ENCODE measurements around the gene ADAMTSL1. TPM values are rescaled to one million over a fixed set of nuclear protein-coding genes. Genes with fewer than 3 reads are reported as not detected.

Gene ADAMTSL1
- total and polyA plus RNA-seq, 2 donors (not counting 3 experiments of a cell fraction or from before 2014, with no cell fraction given): 15.0 to 18.4 TPM

DNA sequence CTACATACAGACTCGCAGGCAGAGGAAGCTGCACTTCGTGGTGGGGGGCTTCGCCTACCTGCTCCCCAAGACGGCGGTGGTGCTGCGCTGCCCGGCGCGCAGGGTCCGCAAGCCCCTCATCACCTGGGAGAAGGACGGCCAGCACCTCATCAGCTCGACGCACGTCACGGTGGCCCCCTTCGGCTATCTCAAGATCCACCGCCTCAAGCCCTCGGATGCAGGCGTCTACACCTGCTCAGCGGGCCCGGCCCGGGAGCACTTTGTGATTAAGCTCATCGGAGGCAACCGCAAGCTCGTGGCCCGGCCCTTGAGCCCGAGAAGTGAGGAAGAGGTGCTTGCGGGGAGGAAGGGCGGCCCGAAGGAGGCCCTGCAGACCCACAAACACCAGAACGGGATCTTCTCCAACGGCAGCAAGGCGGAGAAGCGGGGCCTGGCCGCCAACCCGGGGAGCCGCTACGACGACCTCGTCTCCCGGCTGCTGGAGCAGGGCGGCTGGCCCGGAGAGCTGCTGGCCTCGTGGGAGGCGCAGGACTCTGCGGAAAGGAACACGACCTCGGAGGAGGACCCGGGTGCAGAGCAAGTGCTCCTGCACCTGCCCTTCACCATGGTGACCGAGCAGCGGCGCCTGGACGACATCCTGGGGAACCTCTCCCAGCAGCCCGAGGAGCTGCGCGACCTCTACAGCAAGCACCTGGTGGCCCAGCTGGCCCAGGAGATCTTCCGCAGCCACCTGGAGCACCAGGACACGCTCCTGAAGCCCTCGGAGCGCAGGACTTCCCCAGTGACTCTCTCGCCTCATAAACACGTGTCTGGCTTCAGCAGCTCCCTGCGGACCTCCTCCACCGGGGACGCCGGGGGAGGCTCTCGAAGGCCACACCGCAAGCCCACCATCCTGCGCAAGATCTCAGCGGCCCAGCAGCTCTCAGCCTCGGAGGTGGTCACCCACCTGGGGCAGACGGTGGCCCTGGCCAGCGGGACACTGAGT is 303.2 kb downstream of the ADAMTSL1 start:
- Histone ChIP-seq H2AFZ (ENCODE audit: low read depth, low read length) (no peak overlapping the region), H3K27ac (ENCODE audit: insufficient read depth, low read depth, low read length) (no peak overlapping the region), H4K20me1 (replicated peaks; ENCODE audit: control insufficient read depth, extremely low read depth, insufficient read depth, low read length) (no peaks in the 10 kb centered on the region), H3K4me3 (replicated peaks in 1 of 3; ENCODE audit: insufficient read depth in 1 of 3, low read depth in 1 of 3, low read length in 3 of 3) (no peak overlapping the region), H3K27me3 (ENCODE audit: control insufficient read depth in 2 of 2, insufficient read depth in 2 of 2, low read length in 2 of 2) (no peaks in the 10 kb centered on the region), H3K9me3 (replicated peaks; ENCODE audit: control insufficient read depth, insufficient read depth, low read length) (no peaks in the 10 kb centered on the region), H3K9ac (replicated peaks; ENCODE audit: extremely low read depth, insufficient read depth, low read length) (no peak overlapping the region), H3K4me2 (ENCODE audit: insufficient read depth, low read length) (no peak overlapping the region), H3K9me1 (replicated peaks; ENCODE audit: control insufficient read depth, extremely low read depth, insufficient read depth, low read length) (no peaks in the 10 kb centered on the region), H3K79me2 (ENCODE audit: control insufficient read depth, insufficient read depth, low read length) (no peaks in the 10 kb centered on the region), H3K36me3 (ENCODE audit: control insufficient read depth in 2 of 2, extremely low read depth in 1 of 2, insufficient read depth in 2 of 2, low read length in 2 of 2) (no peaks in the 10 kb centered on the region), H3K4me1 (ENCODE audit: control insufficient read depth, extremely low read depth, insufficient read depth, low read length) (peaks cover 19% of the 10 kb centered on the region)
- dilution Hi-C loops (cut with MboI; ENCODE audit: extremely low pct_ligation_motif_present, low sequenced_read_pairs) (no loop called here), intact Hi-C loops (cut with micrococcal nuclease) (no loop called here)
- CTCF ChIA-PET: interaction anchor here (1.1 to 3.0 kb wide), 3 partner anchors 14 to 29 kb away, joined by 3 to 10 read pairs (median 3); no protein-coding TSS in a partner anchor
- TF ChIP-seq POLR2AphosphoS5 (IDR thresholded peaks at IDR 0.05; ENCODE audit: insufficient read depth, low read depth, low read length): no peak
- TF ChIP-seq, protein P1, sequence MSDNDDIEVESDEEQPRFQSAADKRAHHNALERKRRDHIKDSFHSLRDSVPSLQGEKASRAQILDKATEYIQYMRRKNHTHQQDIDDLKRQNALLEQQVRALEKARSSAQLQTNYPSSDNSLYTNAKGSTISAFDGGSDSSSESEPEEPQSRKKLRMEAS (IDR thresholded peaks at IDR 0.05; ENCODE audit: insufficient read depth, insufficient read length): no peak
- FAIRE-seq (no peak), DNase-seq (ENCODE audit: low read depth, low spot score) (no peak)
- POLR2A ChIA-PET: interaction anchor here (0.6 kb wide), 2 partner anchors 90 to 600 kb away, joined by 3 to 4 read pairs; no protein-coding TSS in a partner anchor
- no TSS peak for BruUV-seq (replicated peaks)

DNA sequence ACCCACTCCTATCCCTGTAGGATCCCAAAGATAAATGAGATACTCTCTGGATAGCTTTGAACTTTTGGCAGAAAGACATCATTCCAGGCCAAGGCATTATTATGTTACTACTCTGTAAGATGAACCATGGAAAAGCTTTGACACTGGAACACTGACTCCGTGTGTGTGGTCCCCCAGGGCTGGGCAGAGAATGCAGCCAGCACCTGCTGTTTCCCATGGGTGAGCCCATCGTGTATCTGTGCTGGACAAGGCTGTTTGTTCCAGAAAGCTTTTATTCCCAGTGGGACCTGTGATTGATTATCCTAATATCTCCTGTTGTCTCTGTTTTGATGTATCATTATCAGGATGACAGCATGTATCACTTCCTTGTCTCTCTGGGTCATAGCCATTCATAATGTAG is 304.2 kb downstream of the ADAMTSL1 start:
- no peak overlapping the region for H3K9ac ChIP-seq (replicated peaks; ENCODE audit: extremely low read depth, insufficient read depth, low read length)
- no peaks in the 10 kb centered on the region for H4K20me1 ChIP-seq (replicated peaks; ENCODE audit: control insufficient read depth, extremely low read depth, insufficient read depth, low read length)
- BruUV-seq (replicated peaks): no TSS peak
- no peak for DNase-seq (ENCODE audit: low read depth, low spot score)
- H3K4me1 ChIP-seq (ENCODE audit: control insufficient read depth, extremely low read depth, insufficient read depth, low read length): peaks cover 22% of the 10 kb centered on the region
- no peaks in the 10 kb centered on the region for H3K9me1 ChIP-seq (replicated peaks; ENCODE audit: control insufficient read depth, extremely low read depth, insufficient read depth, low read length)
- H3K4me3 ChIP-seq (replicated peaks in 1 of 3; ENCODE audit: insufficient read depth in 1 of 3, low read depth in 1 of 3, low read length in 3 of 3): no peak overlapping the region
- H3K27me3 ChIP-seq (ENCODE audit: control insufficient read depth in 2 of 2, insufficient read depth in 2 of 2, low read length in 2 of 2): no peaks in the 10 kb centered on the region
- dilution Hi-C loops (cut with MboI; ENCODE audit: extremely low pct_ligation_motif_present, low sequenced_read_pairs) (no loop called here), intact Hi-C loops (cut with micrococcal nuclease) (no loop called here)
- no peak overlapping the region for H3K27ac ChIP-seq (ENCODE audit: insufficient read depth, low read depth, low read length)
- H2AFZ ChIP-seq (ENCODE audit: low read depth, low read length): no peak overlapping the region
- FAIRE-seq: no peak
- ChIA-PET CTCF (interaction anchor here (0.9 to 3.0 kb wide), 6 partner anchors 10 to 335 kb away, joined by 3 to 10 read pairs (median 3); no protein-coding TSS in a partner anchor), POLR2A (no interaction called here)
- no peak overlapping the region for H3K4me2 ChIP-seq (ENCODE audit: insufficient read depth, low read length)
- no peaks in the 10 kb centered on the region for H3K9me3 ChIP-seq (replicated peaks; ENCODE audit: control insufficient read depth, insufficient read depth, low read length)
- TF ChIP-seq FOS (IDR thresholded peaks at IDR 0.05; ENCODE audit: borderline replicate concordance, insufficient read depth, low read length): no peak
- no peak for TF ChIP-seq GATA2 (IDR thresholded peaks at IDR 0.05; ENCODE audit: insufficient read depth, insufficient read length, low read depth, low read length)
- no peak for TF ChIP-seq JUN (IDR thresholded peaks at IDR 0.05; ENCODE audit: borderline replicate concordance, insufficient read depth, insufficient read length, low read depth)
- no peak for TF ChIP-seq EZH2 (IDR thresholded peaks at IDR 0.05; ENCODE audit: borderline replicate concordance, low read depth, low read length, severe bottlenecking)
- no peak for TF ChIP-seq POLR2A (IDR thresholded peaks at IDR 0.05; ENCODE audit: low read depth, low read length)
- no peak for TF ChIP-seq MYC (IDR thresholded peaks at IDR 0.05; ENCODE audit: low read depth, low read length)
- TF ChIP-seq, protein P2, sequence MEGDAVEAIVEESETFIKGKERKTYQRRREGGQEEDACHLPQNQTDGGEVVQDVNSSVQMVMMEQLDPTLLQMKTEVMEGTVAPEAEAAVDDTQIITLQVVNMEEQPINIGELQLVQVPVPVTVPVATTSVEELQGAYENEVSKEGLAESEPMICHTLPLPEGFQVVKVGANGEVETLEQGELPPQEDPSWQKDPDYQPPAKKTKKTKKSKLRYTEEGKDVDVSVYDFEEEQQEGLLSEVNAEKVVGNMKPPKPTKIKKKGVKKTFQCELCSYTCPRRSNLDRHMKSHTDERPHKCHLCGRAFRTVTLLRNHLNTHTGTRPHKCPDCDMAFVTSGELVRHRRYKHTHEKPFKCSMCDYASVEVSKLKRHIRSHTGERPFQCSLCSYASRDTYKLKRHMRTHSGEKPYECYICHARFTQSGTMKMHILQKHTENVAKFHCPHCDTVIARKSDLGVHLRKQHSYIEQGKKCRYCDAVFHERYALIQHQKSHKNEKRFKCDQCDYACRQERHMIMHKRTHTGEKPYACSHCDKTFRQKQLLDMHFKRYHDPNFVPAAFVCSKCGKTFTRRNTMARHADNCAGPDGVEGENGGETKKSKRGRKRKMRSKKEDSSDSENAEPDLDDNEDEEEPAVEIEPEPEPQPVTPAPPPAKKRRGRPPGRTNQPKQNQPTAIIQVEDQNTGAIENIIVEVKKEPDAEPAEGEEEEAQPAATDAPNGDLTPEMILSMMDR (IDR thresholded peaks at IDR 0.05; ENCODE audit: extremely low read depth in 1 of 2, insufficient read depth in 1 of 2, low read depth in 1 of 2, low read length in 2 of 2): no peak
- no peak for TF ChIP-seq POLR2AphosphoS5 (IDR thresholded peaks at IDR 0.05; ENCODE audit: insufficient read depth, low read depth, low read length)
- TF ChIP-seq, protein P1 (IDR thresholded peaks at IDR 0.05; ENCODE audit: insufficient read depth, insufficient read length): no peak
- no peaks in the 10 kb centered on the region for H3K36me3 ChIP-seq (ENCODE audit: control insufficient read depth in 2 of 2, extremely low read depth in 1 of 2, insufficient read depth in 2 of 2, low read length in 2 of 2)
- H3K79me2 ChIP-seq (ENCODE audit: control insufficient read depth, insufficient read depth, low read length): no peaks in the 10 kb centered on the region
